ENCODE results near the gene TARBP1. TPM values are rescaled to one million over a fixed set of nuclear protein-coding genes. Genes with fewer than 3 reads are reported as not detected.

TARBP1 gene
- total RNA-seq, 4 donors from 2014 or later, result 19.9 to 44.4 (median 27.6) TPM

- TF ChIP-seq POLR2A (IDR thresholded peaks at IDR 0.05) (no peak), EP300 (IDR thresholded peaks at IDR 0.05; ENCODE audit: low read depth) (no peak), POLR2AphosphoS5 (IDR thresholded peaks at IDR 0.05) (no peak)
- TF ChIP-seq, protein P1, sequence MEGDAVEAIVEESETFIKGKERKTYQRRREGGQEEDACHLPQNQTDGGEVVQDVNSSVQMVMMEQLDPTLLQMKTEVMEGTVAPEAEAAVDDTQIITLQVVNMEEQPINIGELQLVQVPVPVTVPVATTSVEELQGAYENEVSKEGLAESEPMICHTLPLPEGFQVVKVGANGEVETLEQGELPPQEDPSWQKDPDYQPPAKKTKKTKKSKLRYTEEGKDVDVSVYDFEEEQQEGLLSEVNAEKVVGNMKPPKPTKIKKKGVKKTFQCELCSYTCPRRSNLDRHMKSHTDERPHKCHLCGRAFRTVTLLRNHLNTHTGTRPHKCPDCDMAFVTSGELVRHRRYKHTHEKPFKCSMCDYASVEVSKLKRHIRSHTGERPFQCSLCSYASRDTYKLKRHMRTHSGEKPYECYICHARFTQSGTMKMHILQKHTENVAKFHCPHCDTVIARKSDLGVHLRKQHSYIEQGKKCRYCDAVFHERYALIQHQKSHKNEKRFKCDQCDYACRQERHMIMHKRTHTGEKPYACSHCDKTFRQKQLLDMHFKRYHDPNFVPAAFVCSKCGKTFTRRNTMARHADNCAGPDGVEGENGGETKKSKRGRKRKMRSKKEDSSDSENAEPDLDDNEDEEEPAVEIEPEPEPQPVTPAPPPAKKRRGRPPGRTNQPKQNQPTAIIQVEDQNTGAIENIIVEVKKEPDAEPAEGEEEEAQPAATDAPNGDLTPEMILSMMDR (IDR thresholded peaks at IDR 0.05), result no peak
- intact Hi-C loops (cut with DNase I; ENCODE audit: low total_unique reads) (no loop called here), in situ Hi-C loops (cut with MboI; ENCODE audit: low pct_ligation_motif_present in 1 of 4, low pct_unique_long_range_greater_than_20kb in 1 of 4, low sequenced_read_pairs in 3 of 4) (loop anchor here in 2 of 4 donors (10.0 to 25.0 kb wide), 2 partner anchors 942 to 989 kb away; no protein-coding TSS in a partner anchor)
- H3K4me3 ChIP-seq, result no peak overlapping the region
- DNase-seq, result no peak
- WGBS, 2 donors (ENCODE audit: low coverage in 1 of 2), result 24 to 73% methylated on average over 3 of the region's 3 CpGs
- H3K4me1 ChIP-seq, result peaks cover 5 to 12% (median 8%) of the 10 kb centered on the region in 4 donors
- no peaks in the 10 kb centered on the region for H3K27me3 ChIP-seq
- no peaks in the 10 kb centered on the region for H3K9me3 ChIP-seq
- no peak overlapping the region for H3K27ac ChIP-seq
- no peaks in the 10 kb centered on the region for H3K36me3 ChIP-seq
These were observed 5.9 kb downstream of the TARBP1 start for GRCh38 chr1:234473118-234473517.

- H3K36me3 ChIP-seq, result peaks cover 0 to 5% (median 0%) of the 10 kb centered on the region in 4 donors
- no peaks in the 10 kb centered on the region for H3K4me1 ChIP-seq
- in situ Hi-C loops (cut with MboI; ENCODE audit: low pct_ligation_motif_present in 1 of 4, low pct_unique_long_range_greater_than_20kb in 1 of 4, low sequenced_read_pairs in 3 of 4), result loop anchor here in 1 of 4 donors (25.0 kb wide), 1 partner anchor 993 kb away; no protein-coding TSS in a partner anchor
- DNase-seq, result no peak
- no peaks in the 10 kb centered on the region for H3K9me3 ChIP-seq
- no peak overlapping the region for H3K4me3 ChIP-seq
- H3K27me3 ChIP-seq, result no peaks in the 10 kb centered on the region
- TF ChIP-seq POLR2A (IDR thresholded peaks at IDR 0.05), result no peak
- no peak overlapping the region for H3K27ac ChIP-seq
- intact Hi-C loops (cut with DNase I; ENCODE audit: low total_unique reads), result loop anchor here (5.0 kb wide), 1 partner anchor 1743 kb away; no protein-coding TSS in a partner anchor
These were observed 9.6 kb downstream of the TARBP1 start for GRCh38 chr1:234469376-234469775.

GRCh38 chr1:234468580-234468979 lies 10.4 kb downstream of the TARBP1 start:
- Histone ChIP-seq H3K27ac (no peak overlapping the region), H3K36me3 (peaks cover 0 to 5% (median 0%) of the 10 kb centered on the region in 4 donors), H3K27me3 (no peaks in the 10 kb centered on the region), H3K4me3 (no peak overlapping the region), H3K9me3 (no peaks in the 10 kb centered on the region), H3K4me1 (no peaks in the 10 kb centered on the region)
- in situ Hi-C loops (cut with MboI; ENCODE audit: low pct_ligation_motif_present in 1 of 4, low pct_unique_long_range_greater_than_20kb in 1 of 4, low sequenced_read_pairs in 3 of 4), result loop anchor here in 1 of 4 donors (25.0 kb wide), 1 partner anchor 994 kb away; no protein-coding TSS in a partner anchor
- WGBS, 2 donors (ENCODE audit: low coverage in 1 of 2), result 94 to 100% methylated on average over 1 of the region's 1 CpG
- TF ChIP-seq POLR2AphosphoS5 (IDR thresholded peaks at IDR 0.05) (no peak), EP300 (IDR thresholded peaks at IDR 0.05; ENCODE audit: low read depth) (no peak), POLR2A (IDR thresholded peaks at IDR 0.05) (no peak)
- TF ChIP-seq, protein P1 (IDR thresholded peaks at IDR 0.05), result no peak
- intact Hi-C loops (cut with DNase I; ENCODE audit: low total_unique reads), result loop anchor here (5.0 kb wide), 1 partner anchor 1744 kb away; no protein-coding TSS in a partner anchor
- no peak for DNase-seq

GRCh38 chr1:234467821-234468220 lies 11.2 kb downstream of the TARBP1 start:
- no peaks in the 10 kb centered on the region for H3K9me3 ChIP-seq
- no peak overlapping the region for H3K27ac ChIP-seq
- peaks cover 0 to 5% (median 2%) of the 10 kb centered on the region in 4 donors for H3K36me3 ChIP-seq
- no peak overlapping the region for H3K4me3 ChIP-seq
- DNase-seq, result no peak
- TF ChIP-seq EP300 (IDR thresholded peaks at IDR 0.05; ENCODE audit: low read depth) (no peak), POLR2AphosphoS5 (IDR thresholded peaks at IDR 0.05) (no peak), POLR2A (IDR thresholded peaks at IDR 0.05) (no peak)
- TF ChIP-seq, protein P1 (IDR thresholded peaks at IDR 0.05), result no peak
- H3K27me3 ChIP-seq, result no peaks in the 10 kb centered on the region
- intact Hi-C loops (cut with DNase I; ENCODE audit: low total_unique reads) (loop anchor here (5.0 kb wide), 1 partner anchor 1744 kb away; no protein-coding TSS in a partner anchor), in situ Hi-C loops (cut with MboI; ENCODE audit: low pct_ligation_motif_present in 1 of 4, low pct_unique_long_range_greater_than_20kb in 1 of 4, low sequenced_read_pairs in 3 of 4) (loop anchor here in 1 of 4 donors (25.0 kb wide), 1 partner anchor 994 kb away; no protein-coding TSS in a partner anchor)
- H3K4me1 ChIP-seq, result no peaks in the 10 kb centered on the region
- WGBS, 2 donors (ENCODE audit: low coverage in 1 of 2), result 98% methylated on average over 6 of the region's 6 CpGs; no CpG with 5 or more reads in 1 of the 2 donors

Measured in transverse colon (tissue), 4 donors.